SK-N-SH (cell line): ENCODE measurements around the gene BRINP2.

Source experiments
- CHD2 ChIP-seq: fragments of 150-350 bp; IDR thresholded peaks from 2 replicates; pipeline ENCODE4 v1.6.1; 2018; ENCODE audit warnings: low read length; ENCODE audit not compliant: partially characterized antibody
- ELF1 ChIP-seq: IDR thresholded peaks from 2 replicates; pipeline ENCODE4 v1.4.0; 2012
- FOSL2 ChIP-seq: IDR thresholded peaks from 2 replicates; pipeline ENCODE4 v1.4.0; 2012; ENCODE audit warnings: low read depth, mild to moderate bottlenecking, moderate library complexity, borderline replicate concordance
- MXI1 ChIP-seq: IDR thresholded peaks from 2 replicates; pipeline ENCODE4 v1.6.1; 2012; ENCODE audit warnings: mild to moderate bottlenecking, low read depth, low read length, improper control_type of control experiment
- POLR2AphosphoS5 ChIP-seq: IDR thresholded peaks from 2 replicates; pipeline ENCODE4 v1.6.1; 2012; ENCODE audit warnings: low read depth, low read length
- RFX5 ChIP-seq: IDR thresholded peaks from 2 replicates; pipeline ENCODE4 v1.6.1; 2012; ENCODE audit warnings: mild to moderate bottlenecking, improper control_type of control experiment, low read length
- SIN3A ChIP-seq: IDR thresholded peaks from 2 replicates; pipeline ENCODE4 v1.6.1; 2012; ENCODE audit warnings: low read depth, mild to moderate bottlenecking, low read length, moderate library complexity, borderline replicate concordance
- SMC3 ChIP-seq: IDR thresholded peaks from 2 replicates; pipeline ENCODE4 v1.6.1; 2012; ENCODE audit warnings: low read depth, low read length, improper control_type of control experiment
- TAF1 ChIP-seq: IDR thresholded peaks from 2 replicates; pipeline ENCODE4 v1.6.1; 2012; ENCODE audit warnings: low read depth, mild to moderate bottlenecking, low read length, moderate library complexity, borderline replicate concordance
- TEAD4 ChIP-seq: IDR thresholded peaks from 2 replicates; pipeline ENCODE4 v1.4.0; 2012; ENCODE audit warnings: mild to moderate bottlenecking, borderline replicate concordance; ENCODE audit not compliant: insufficient read depth
- TF ChIP-seq, protein P1 (sequence below): fragments of 200-600 bp; sonication (generic); IDR thresholded peaks from 2 replicates; pipeline ENCODE4 v1.6.1; 2017; ENCODE audit warnings: antibody characterized with exemption, mild to moderate bottlenecking, moderate library complexity
- TF ChIP-seq, protein P2 (sequence below): IDR thresholded peaks from 2 replicates; pipeline ENCODE4 v1.4.0; 2012; ENCODE audit warnings: low read depth, borderline replicate concordance
- TF ChIP-seq, protein P3 (sequence below): IDR thresholded peaks from 2 replicates; pipeline ENCODE4 v1.4.0; 2012; ENCODE audit warnings: low read depth
- TF ChIP-seq, protein P4 (sequence below): IDR thresholded peaks from 2 replicates; pipeline ENCODE4; 2012

DNA sequence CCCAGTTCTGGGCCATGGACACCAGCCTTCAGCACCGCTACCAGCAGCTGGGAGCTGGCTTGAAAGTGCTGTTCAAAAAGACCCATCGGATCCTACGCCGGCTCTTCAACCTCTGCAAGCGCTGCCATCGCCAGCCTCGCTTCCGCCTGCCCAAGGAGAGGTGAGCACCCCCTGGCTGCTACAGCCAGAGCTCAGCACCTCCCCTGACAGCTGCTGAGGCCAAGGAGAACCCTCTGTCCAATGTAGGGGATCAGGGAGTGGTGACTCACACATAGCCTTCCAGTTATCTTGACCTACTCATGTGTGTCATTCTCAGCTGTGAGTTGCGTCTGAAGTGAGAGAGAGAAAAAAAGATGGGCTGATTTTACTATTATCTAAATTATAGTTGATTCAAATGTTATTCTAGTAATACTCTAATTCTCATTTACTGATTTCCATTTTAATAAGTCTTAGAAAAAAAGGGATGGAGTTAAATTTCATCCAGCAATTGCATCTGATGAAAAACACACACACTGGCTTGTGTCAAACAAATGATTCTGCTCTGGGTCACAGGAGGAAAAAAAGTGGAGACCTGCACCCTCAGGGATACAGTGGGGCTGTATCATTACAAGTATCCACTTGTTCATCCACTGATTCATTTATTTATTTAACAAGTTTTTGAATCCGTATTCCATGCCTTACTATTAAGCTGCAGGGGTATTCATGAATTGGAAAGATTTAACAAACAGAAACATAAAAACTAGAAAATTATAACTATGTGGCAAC, 108.0 kb downstream of the BRINP2 start:
- TF ChIP-seq, protein P1, sequence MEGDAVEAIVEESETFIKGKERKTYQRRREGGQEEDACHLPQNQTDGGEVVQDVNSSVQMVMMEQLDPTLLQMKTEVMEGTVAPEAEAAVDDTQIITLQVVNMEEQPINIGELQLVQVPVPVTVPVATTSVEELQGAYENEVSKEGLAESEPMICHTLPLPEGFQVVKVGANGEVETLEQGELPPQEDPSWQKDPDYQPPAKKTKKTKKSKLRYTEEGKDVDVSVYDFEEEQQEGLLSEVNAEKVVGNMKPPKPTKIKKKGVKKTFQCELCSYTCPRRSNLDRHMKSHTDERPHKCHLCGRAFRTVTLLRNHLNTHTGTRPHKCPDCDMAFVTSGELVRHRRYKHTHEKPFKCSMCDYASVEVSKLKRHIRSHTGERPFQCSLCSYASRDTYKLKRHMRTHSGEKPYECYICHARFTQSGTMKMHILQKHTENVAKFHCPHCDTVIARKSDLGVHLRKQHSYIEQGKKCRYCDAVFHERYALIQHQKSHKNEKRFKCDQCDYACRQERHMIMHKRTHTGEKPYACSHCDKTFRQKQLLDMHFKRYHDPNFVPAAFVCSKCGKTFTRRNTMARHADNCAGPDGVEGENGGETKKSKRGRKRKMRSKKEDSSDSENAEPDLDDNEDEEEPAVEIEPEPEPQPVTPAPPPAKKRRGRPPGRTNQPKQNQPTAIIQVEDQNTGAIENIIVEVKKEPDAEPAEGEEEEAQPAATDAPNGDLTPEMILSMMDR = no peak
- no peak for TF ChIP-seq CHD2
- no peak for TF ChIP-seq POLR2AphosphoS5
- TF ChIP-seq TAF1 = no peak
- TF ChIP-seq MXI1 = no peak
- TF ChIP-seq, protein P2, sequence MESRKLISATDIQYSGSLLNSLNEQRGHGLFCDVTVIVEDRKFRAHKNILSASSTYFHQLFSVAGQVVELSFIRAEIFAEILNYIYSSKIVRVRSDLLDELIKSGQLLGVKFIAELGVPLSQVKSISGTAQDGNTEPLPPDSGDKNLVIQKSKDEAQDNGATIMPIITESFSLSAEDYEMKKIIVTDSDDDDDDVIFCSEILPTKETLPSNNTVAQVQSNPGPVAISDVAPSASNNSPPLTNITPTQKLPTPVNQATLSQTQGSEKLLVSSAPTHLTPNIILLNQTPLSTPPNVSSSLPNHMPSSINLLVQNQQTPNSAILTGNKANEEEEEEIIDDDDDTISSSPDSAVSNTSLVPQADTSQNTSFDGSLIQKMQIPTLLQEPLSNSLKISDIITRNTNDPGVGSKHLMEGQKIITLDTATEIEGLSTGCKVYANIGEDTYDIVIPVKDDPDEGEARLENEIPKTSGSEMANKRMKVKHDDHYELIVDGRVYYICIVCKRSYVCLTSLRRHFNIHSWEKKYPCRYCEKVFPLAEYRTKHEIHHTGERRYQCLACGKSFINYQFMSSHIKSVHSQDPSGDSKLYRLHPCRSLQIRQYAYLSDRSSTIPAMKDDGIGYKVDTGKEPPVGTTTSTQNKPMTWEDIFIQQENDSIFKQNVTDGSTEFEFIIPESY = no peak
- no peak for TF ChIP-seq SMC3
- no peak for TF ChIP-seq SIN3A
- no peak for TF ChIP-seq FOSL2
- TF ChIP-seq RFX5 = no peak
- no peak for TF ChIP-seq ELF1
- TF ChIP-seq TEAD4 = no peak
- TF ChIP-seq, protein P3, sequence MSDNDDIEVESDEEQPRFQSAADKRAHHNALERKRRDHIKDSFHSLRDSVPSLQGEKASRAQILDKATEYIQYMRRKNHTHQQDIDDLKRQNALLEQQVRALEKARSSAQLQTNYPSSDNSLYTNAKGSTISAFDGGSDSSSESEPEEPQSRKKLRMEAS = no peak
- TF ChIP-seq, protein P4, sequence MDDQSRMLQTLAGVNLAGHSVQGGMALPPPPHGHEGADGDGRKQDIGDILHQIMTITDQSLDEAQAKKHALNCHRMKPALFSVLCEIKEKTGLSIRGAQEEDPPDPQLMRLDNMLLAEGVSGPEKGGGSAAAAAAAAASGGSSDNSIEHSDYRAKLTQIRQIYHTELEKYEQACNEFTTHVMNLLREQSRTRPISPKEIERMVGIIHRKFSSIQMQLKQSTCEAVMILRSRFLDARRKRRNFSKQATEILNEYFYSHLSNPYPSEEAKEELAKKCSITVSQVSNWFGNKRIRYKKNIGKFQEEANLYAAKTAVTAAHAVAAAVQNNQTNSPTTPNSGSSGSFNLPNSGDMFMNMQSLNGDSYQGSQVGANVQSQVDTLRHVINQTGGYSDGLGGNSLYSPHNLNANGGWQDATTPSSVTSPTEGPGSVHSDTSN = no peak
